GM12878 (cell line): ENCODE measurements around the gene RNU1-2.

ENCODE experiments used
- CREB1 ChIP-seq: IDR thresholded peaks from 2 replicates; pipeline ENCODE4 v1.6.1; 2012; ENCODE audit warnings: low read depth, mild to moderate bottlenecking, inconsistent platforms
- EP300 ChIP-seq, 2 experiments: fragments of 150-350 bp in 1 of 2; IDR thresholded peaks; 2 replicates each; pipeline ENCODE4 v1.6.1; 2011 to 2012; ENCODE audit warnings: low read depth in 2 of 2, low read length in 2 of 2, borderline replicate concordance in 1 of 2, improper control_type of control experiment in 1 of 2, inconsistent platforms in 1 of 2; ENCODE audit not compliant: control insufficient read depth in 1 of 2
- EZH2 ChIP-seq: IDR thresholded peaks from 2 replicates; pipeline ENCODE4 v1.6.1; 2012; ENCODE audit warnings: low read depth, mild to moderate bottlenecking, control low read depth, inconsistent platforms, low read length, borderline replicate concordance; ENCODE audit not compliant: control insufficient read depth
- GABPA ChIP-seq: IDR thresholded peaks from 2 replicates; pipeline ENCODE4 v1.6.1; 2014; ENCODE audit warnings: antibody characterized with exemption, low read depth, mild to moderate bottlenecking, inconsistent platforms
- MYC ChIP-seq: IDR thresholded peaks from 2 replicates; pipeline ENCODE4 v1.6.1; 2011; ENCODE audit warnings: mild to moderate bottlenecking, low read length, moderate library complexity, inconsistent platforms; ENCODE audit not compliant: insufficient read depth, insufficient replicate concordance, insufficient read length, severe bottlenecking
- POLR2A ChIP-seq: IDR thresholded peaks from 2 replicates; pipeline ENCODE4 v1.6.1; 2011; ENCODE audit warnings: low read depth, mild to moderate bottlenecking, low read length
- POLR2AphosphoS5 ChIP-seq: IDR thresholded peaks from 2 replicates; pipeline ENCODE4 v1.6.1; 2011; ENCODE audit warnings: mild to moderate bottlenecking, low read length, inconsistent platforms
- SIN3A ChIP-seq: IDR thresholded peaks from 2 replicates; pipeline ENCODE4 v1.6.1; 2012; ENCODE audit warnings: low read depth, low read length, improper control_type of control experiment
- SMARCA5 ChIP-seq: fragments of 450-650 bp; IDR thresholded peaks from 2 replicates; pipeline ENCODE4 v1.6.1; 2017; ENCODE audit warnings: mild to moderate bottlenecking
- TF ChIP-seq, protein P1 (sequence below): IDR thresholded peaks from 2 replicates; pipeline ENCODE4 v1.6.1; 2012; ENCODE audit warnings: low read depth, low read length, improper control_type of control experiment
- TF ChIP-seq, protein P2 (sequence below), 3 experiments: IDR thresholded peaks in 2 of 3; conservative IDR thresholded peaks in 1 of 3; 2 replicates each; pipeline ENCODE4 v1.5.1; 2011; ENCODE audit warnings: low read depth in 3 of 3, low read length in 3 of 3, mild to moderate bottlenecking in 3 of 3, control low read depth in 2 of 3, moderate library complexity in 2 of 3, inconsistent platforms in 1 of 3, mixed read lengths in 1 of 3; ENCODE audit not compliant: control insufficient read depth in 2 of 3, insufficient read depth in 1 of 3; ENCODE audit errors: extremely low read depth in 1 of 3
- TF ChIP-seq, protein P3 (sequence below): IDR thresholded peaks from 2 replicates; pipeline ENCODE4 v1.6.1; 2012; ENCODE audit warnings: low read depth, low read length, improper control_type of control experiment
- TF ChIP-seq, protein P4 (sequence below): IDR thresholded peaks from 2 replicates; pipeline ENCODE4 v1.6.1; 2011; ENCODE audit warnings: mild to moderate bottlenecking, low read depth, low read length, moderate library complexity; ENCODE audit not compliant: insufficient replicate concordance
- TF ChIP-seq, protein P5 (sequence below): IDR thresholded peaks from 2 replicates; pipeline ENCODE4 v1.6.1; 2012; ENCODE audit warnings: low read length, inconsistent platforms

DNA sequence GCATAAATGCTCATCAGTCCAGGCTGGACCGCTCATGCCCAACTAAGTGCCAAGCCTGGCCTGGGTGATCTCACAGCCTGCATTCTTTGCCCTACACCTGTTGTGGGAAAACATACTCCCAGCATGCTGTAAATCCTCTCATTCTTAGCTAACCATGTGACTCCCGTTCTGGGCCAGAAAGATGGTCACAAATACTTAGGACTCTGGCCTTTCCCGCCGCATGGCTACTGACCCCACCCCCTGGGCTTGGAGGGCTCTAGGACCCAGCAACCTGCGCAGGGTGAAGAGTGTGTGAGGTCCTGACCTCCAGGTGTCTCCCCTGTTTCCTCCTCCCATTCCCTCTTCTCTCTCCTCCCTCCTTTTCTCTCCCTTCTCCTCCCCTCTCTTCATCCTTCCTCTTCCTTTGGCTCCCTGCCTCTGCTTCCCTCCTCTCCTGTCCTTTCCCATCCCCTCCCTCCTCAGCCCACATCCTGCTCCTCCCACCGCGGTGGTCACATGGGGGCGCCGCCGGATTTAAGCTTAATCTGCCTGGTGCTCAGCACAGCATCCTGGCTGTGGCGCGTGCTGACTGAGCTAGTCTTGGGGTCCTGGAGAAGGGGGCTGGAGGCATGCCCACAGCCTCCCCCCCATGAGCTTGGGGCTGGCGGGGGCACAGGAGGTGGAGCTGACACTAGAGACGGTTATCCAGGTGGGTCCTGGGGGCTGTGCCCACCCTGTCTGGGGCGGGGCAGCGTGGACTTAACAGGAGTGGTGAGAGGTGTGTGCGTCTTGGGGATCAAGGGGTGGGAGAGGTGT is 25.8 kb downstream of the RNU1-2 start, which contains the start of gene CROCC:
- TF ChIP-seq, protein P1, sequence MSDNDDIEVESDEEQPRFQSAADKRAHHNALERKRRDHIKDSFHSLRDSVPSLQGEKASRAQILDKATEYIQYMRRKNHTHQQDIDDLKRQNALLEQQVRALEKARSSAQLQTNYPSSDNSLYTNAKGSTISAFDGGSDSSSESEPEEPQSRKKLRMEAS: no peak
- TF ChIP-seq, protein P2, sequence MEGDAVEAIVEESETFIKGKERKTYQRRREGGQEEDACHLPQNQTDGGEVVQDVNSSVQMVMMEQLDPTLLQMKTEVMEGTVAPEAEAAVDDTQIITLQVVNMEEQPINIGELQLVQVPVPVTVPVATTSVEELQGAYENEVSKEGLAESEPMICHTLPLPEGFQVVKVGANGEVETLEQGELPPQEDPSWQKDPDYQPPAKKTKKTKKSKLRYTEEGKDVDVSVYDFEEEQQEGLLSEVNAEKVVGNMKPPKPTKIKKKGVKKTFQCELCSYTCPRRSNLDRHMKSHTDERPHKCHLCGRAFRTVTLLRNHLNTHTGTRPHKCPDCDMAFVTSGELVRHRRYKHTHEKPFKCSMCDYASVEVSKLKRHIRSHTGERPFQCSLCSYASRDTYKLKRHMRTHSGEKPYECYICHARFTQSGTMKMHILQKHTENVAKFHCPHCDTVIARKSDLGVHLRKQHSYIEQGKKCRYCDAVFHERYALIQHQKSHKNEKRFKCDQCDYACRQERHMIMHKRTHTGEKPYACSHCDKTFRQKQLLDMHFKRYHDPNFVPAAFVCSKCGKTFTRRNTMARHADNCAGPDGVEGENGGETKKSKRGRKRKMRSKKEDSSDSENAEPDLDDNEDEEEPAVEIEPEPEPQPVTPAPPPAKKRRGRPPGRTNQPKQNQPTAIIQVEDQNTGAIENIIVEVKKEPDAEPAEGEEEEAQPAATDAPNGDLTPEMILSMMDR (IDR thresholded peaks at IDR 0.05 in 2 of 3, conservative IDR thresholded peaks at IDR 0.05 in 1 of 3; ENCODE audit: control insufficient read depth in 2 of 3, extremely low read depth in 1 of 3, insufficient read depth in 1 of 3, low read depth in 3 of 3, low read length in 3 of 3): no peak
- TF ChIP-seq, protein P3, sequence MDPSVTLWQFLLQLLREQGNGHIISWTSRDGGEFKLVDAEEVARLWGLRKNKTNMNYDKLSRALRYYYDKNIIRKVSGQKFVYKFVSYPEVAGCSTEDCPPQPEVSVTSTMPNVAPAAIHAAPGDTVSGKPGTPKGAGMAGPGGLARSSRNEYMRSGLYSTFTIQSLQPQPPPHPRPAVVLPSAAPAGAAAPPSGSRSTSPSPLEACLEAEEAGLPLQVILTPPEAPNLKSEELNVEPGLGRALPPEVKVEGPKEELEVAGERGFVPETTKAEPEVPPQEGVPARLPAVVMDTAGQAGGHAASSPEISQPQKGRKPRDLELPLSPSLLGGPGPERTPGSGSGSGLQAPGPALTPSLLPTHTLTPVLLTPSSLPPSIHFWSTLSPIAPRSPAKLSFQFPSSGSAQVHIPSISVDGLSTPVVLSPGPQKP: no peak
- TF ChIP-seq POLR2AphosphoS5: no peak
- TF ChIP-seq GABPA: no peak
- no peak for TF ChIP-seq POLR2A
- no peak for TF ChIP-seq SMARCA5
- no peak for TF ChIP-seq EP300 (IDR thresholded peaks at IDR 0.05; ENCODE audit: borderline replicate concordance in 1 of 2, control insufficient read depth in 1 of 2, low read depth in 2 of 2, low read length in 2 of 2)
- TF ChIP-seq, protein P4, sequence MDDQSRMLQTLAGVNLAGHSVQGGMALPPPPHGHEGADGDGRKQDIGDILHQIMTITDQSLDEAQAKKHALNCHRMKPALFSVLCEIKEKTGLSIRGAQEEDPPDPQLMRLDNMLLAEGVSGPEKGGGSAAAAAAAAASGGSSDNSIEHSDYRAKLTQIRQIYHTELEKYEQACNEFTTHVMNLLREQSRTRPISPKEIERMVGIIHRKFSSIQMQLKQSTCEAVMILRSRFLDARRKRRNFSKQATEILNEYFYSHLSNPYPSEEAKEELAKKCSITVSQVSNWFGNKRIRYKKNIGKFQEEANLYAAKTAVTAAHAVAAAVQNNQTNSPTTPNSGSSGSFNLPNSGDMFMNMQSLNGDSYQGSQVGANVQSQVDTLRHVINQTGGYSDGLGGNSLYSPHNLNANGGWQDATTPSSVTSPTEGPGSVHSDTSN: no peak
- no peak for TF ChIP-seq MYC
- no peak for TF ChIP-seq EZH2
- no peak for TF ChIP-seq SIN3A
- TF ChIP-seq CREB1: no peak
- TF ChIP-seq, protein P5, sequence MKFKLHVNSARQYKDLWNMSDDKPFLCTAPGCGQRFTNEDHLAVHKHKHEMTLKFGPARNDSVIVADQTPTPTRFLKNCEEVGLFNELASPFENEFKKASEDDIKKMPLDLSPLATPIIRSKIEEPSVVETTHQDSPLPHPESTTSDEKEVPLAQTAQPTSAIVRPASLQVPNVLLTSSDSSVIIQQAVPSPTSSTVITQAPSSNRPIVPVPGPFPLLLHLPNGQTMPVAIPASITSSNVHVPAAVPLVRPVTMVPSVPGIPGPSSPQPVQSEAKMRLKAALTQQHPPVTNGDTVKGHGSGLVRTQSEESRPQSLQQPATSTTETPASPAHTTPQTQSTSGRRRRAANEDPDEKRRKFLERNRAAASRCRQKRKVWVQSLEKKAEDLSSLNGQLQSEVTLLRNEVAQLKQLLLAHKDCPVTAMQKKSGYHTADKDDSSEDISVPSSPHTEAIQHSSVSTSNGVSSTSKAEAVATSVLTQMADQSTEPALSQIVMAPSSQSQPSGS: no peak
